Naive thymus-derived CD4-positive, alpha-beta T cell (primary cell): ENCODE measurements around the gene AFAP1. TPM values are rescaled to one million over a fixed set of nuclear protein-coding genes. Genes with fewer than 3 reads are reported as not detected.

Experiments used
- ATAC-seq: fragments of 150-1000 bp; cut with Tn5 transposase; 2 replicates; pipeline ENCODE4 v1.10.0; 2021; ENCODE audit warnings: mild to moderate bottlenecking, moderate library complexity
- CTCF ChIA-PET: fragments of 350-600 bp; sonication (Branson Sonifier 250); formaldehyde crosslinking; loops from one replicate; lab custom pipeline; 2021; ENCODE audit warnings: antibody characterized with exemption; lab: Charles Lee
- POLR2A ChIA-PET: fragments of 350-600 bp; sonication (Branson Sonifier 250); formaldehyde crosslinking; loops from one replicate; lab custom pipeline; 2021; ENCODE audit warnings: antibody characterized with exemption, inconsistent platforms; lab: Charles Lee
- DNase-seq, 9 donors: peaks; one replicate each; pipeline versions ENCODE4 v3.0.0 to v3.0.0-alpha.2; 2020 to 2022; ENCODE audit warnings: mixed read lengths in 1 of 9
- H3K27ac ChIP-seq: one replicate; pipeline ENCODE4 v1.7.0; 2013; ENCODE audit warnings: mild to moderate bottlenecking, low read depth, low read length, moderate library complexity
- H3K27me3 ChIP-seq, 2 donors: one replicate each; pipeline ENCODE4 v1.7.0; 2013; ENCODE audit warnings: low read length in 2 of 2, mild to moderate bottlenecking in 2 of 2, moderate library complexity in 2 of 2; ENCODE audit not compliant: control insufficient read depth in 2 of 2, insufficient read depth in 2 of 2
- H3K36me3 ChIP-seq, 3 experiments: 1 replicate in 2 of 3; 2 replicates in 1 of 3; pipeline ENCODE4 v1.7.0; 2013; ENCODE audit warnings: low read length in 3 of 3, mild to moderate bottlenecking in 3 of 3, moderate library complexity in 1 of 3; ENCODE audit not compliant: insufficient read depth in 3 of 3, control insufficient read depth in 2 of 3
- H3K4me1 ChIP-seq, 2 donors: one replicate each; pipeline ENCODE4 v1.7.0; 2013; ENCODE audit warnings: low read length in 2 of 2, mild to moderate bottlenecking in 2 of 2, moderate library complexity in 1 of 2; ENCODE audit not compliant: control insufficient read depth in 2 of 2, insufficient read depth in 2 of 2
- H3K4me3 ChIP-seq: 2 replicates; pipeline ENCODE4 v1.7.0; 2013; ENCODE audit warnings: mild to moderate bottlenecking, low read length
- H3K9me3 ChIP-seq, 3 experiments: 1 replicate in 2 of 3; 2 replicates in 1 of 3; pipeline ENCODE4 v1.7.0; 2013; ENCODE audit warnings: low read length in 3 of 3; ENCODE audit not compliant: control insufficient read depth in 2 of 3
- H3K27ac Mint-ChIP-seq, 9 donors: one replicate each; pipeline ENCODE4 v1.8.0; 2020 to 2022; ENCODE audit warnings: mixed read lengths in 9 of 9, mild to moderate bottlenecking in 8 of 9, moderate library complexity in 5 of 9, inconsistent platforms in 2 of 9
- H3K27me3 Mint-ChIP-seq, 5 donors: one replicate each; pipeline ENCODE4 v1.8.0; 2021 to 2022; ENCODE audit warnings: mixed read lengths in 5 of 5, mild to moderate bottlenecking in 1 of 5
- H3K36me3 Mint-ChIP-seq, 5 donors: one replicate each; pipeline ENCODE4 v1.8.0; 2020 to 2022; ENCODE audit warnings: mixed read lengths in 5 of 5, mild to moderate bottlenecking in 3 of 5, inconsistent platforms in 1 of 5
- H3K4me1 Mint-ChIP-seq, 7 donors: one replicate each; pipeline ENCODE4 v1.8.0; 2020 to 2022; ENCODE audit warnings: mixed read lengths in 7 of 7, mild to moderate bottlenecking in 3 of 7, inconsistent platforms in 1 of 7
- H3K4me3 Mint-ChIP-seq, 10 donors: one replicate each; pipeline ENCODE4 v1.8.0; 2020 to 2022; ENCODE audit warnings: mild to moderate bottlenecking in 10 of 10, mixed read lengths in 10 of 10, moderate library complexity in 6 of 10, inconsistent platforms in 2 of 10
- H3K9me3 Mint-ChIP-seq, 11 donors: one replicate each; pipeline ENCODE4 v1.8.0; 2020 to 2022; ENCODE audit warnings: mixed read lengths in 11 of 11, mild to moderate bottlenecking in 4 of 11, inconsistent platforms in 1 of 11, moderate library complexity in 1 of 11
- intact Hi-C, 2 donors: fragments of 100-400 bp; cut with micrococcal nuclease; formaldehyde crosslinking; loops; one replicate each; pipeline ENCODE4 v1.15.1; 2023
- polyA plus RNA-seq, 2 donors: library from polyadenylated mRNA; unstranded; fragments of 300-500 nt; fragmentation: Illumina TruSeq; gene quantifications; one replicate each; pipeline ENCODE4 v1.2.3, GENCODE V29; 2021
- total RNA-seq, 6 experiments: library from RNA in 5 of 6; stranded (reverse) in 5 of 6; gene quantifications; 1 replicate in 5 of 6; 2 replicates in 1 of 6; pipeline ENCODE4 v1.2.3 and lab custom pipeline; 2021 to 2026

The AFAP1 gene
- total and polyA plus RNA-seq, 7 experiments from 2014 or later, result 2.2 to 27.2 (median 9.6) TPM

- H3K36me3 Mint-ChIP-seq, result peaks cover 0 to 8% (median 4%) of the 10 kb centered on the region in 5 donors
- intact Hi-C loops, result loop anchor here (1.0 to 2.0 kb wide), 5 partner anchors 21 to 72 kb away; partner anchors contain the start of gene AFAP1 (in 1 of the 2)
- H3K27ac ChIP-seq, result peak overlapping the region; percentile 44
- no peaks in the 10 kb centered on the region for H3K36me3 ChIP-seq
- H3K27ac Mint-ChIP-seq, result peak overlapping the region; percentile 56 to 98 (median 80)
- H3K9me3 ChIP-seq, result no peaks in the 10 kb centered on the region
- no peaks in the 10 kb centered on the region for H3K27me3 ChIP-seq
- peak overlapping the region; percentile 8 to 78 (median 66) for H3K4me3 Mint-ChIP-seq
- H3K9me3 Mint-ChIP-seq, result peaks cover 0 to 2% (median 0%) of the 10 kb centered on the region in 11 donors
- H3K4me1 ChIP-seq, result peaks cover 5 to 22% of the 10 kb centered on the region in 2 donors
- DNase-seq (peak in 3 of 9 donors; percentile 11 to 21 (median 15)), ATAC-seq (peak; percentile 64)
- ChIA-PET CTCF (interaction anchor here (0.6 to 2.6 kb wide), 13 partner anchors 12 to 808 kb away, joined by 3 to 22 read pairs (median 3); partner anchors contain the start of genes AFAP1 and GRPEL1), POLR2A (interaction anchor here (1.0 to 2.2 kb wide), 3 partner anchors 12 to 62 kb away, joined by 3 to 14 read pairs (median 5); partner anchors contain the start of gene AFAP1)
- H3K27me3 Mint-ChIP-seq, result no peaks in the 10 kb centered on the region
- H3K4me1 Mint-ChIP-seq, result peaks cover 19 to 82% (median 72%) of the 10 kb centered on the region in 7 donors
- peak overlapping the region; percentile 15 for H3K4me3 ChIP-seq
Measured at GRCh38 chr4:7876201-7876875, 63.3 kb downstream of the AFAP1 start.

GRCh38 chr4:7874838-7875237 is 64.8 kb downstream of the AFAP1 start:
- no peaks in the 10 kb centered on the region for H3K9me3 ChIP-seq
- ChIA-PET CTCF (interaction anchor here (0.7 to 2.0 kb wide), 4 partner anchors 11 to 93 kb away, joined by 3 to 7 read pairs (median 4); no protein-coding TSS in a partner anchor), POLR2A (no interaction called here)
- Mint-ChIP-seq H3K4me1 (peaks cover 11 to 75% (median 61%) of the 10 kb centered on the region in 7 donors), H3K27ac (no peak overlapping the region), H3K27me3 (no peaks in the 10 kb centered on the region), H3K36me3 (peaks cover 3 to 19% (median 8%) of the 10 kb centered on the region in 5 donors), H3K4me3 (no peak overlapping the region), H3K9me3 (peaks cover 0 to 4% (median 0%) of the 10 kb centered on the region in 11 donors)
- H3K4me3 ChIP-seq, result no peak overlapping the region
- intact Hi-C loops, result no loop called here
- no peak for DNase-seq
- no peak overlapping the region for H3K27ac ChIP-seq
- H3K36me3 ChIP-seq, result no peaks in the 10 kb centered on the region
- ATAC-seq, result no peak
- peaks cover 5 to 15% of the 10 kb centered on the region in 2 donors for H3K4me1 ChIP-seq
- no peaks in the 10 kb centered on the region for H3K27me3 ChIP-seq

DNA sequence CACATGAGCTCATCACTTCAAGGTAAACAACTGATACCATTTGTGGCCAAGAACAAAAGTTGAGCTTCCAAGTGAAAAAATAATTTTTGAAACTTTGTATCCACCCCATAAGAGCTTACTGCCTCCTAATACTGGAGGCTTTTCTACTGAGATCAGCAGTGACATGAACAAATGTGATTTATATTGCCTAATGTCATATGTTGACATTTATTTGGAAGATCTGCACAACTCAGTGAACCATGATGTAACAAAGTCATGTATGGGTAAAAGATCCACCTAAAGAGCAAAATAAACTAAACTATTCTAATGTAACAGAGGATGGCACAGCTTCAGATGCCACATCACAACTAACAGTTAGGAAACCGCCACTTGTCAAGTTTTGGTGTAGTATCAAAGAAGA is 65.8 kb downstream of the AFAP1 start:
- H3K4me1 Mint-ChIP-seq, result peaks cover 12 to 66% (median 56%) of the 10 kb centered on the region in 7 donors
- ATAC-seq (no peak), DNase-seq (no peak)
- H3K27me3 ChIP-seq, result no peaks in the 10 kb centered on the region
- POLR2A ChIA-PET, result interaction anchor here (0.6 kb wide), 1 partner anchor 73 kb away, joined by 3 read pairs; no protein-coding TSS in a partner anchor
- H3K4me3 Mint-ChIP-seq, result peak overlapping the region in 2 of 10 donors; percentile 2 to 44
- H3K4me3 ChIP-seq, result no peak overlapping the region
- no peaks in the 10 kb centered on the region for H3K9me3 ChIP-seq
- CTCF ChIA-PET, result interaction anchor here (0.7 to 2.0 kb wide), 2 partner anchors 70 to 94 kb away, joined by 3 to 7 read pairs; no protein-coding TSS in a partner anchor
- intact Hi-C loops, result no loop called here
- no peak overlapping the region for H3K27ac ChIP-seq
- peaks cover 0 to 9% (median 0%) of the 10 kb centered on the region in 11 donors for H3K9me3 Mint-ChIP-seq
- no peaks in the 10 kb centered on the region for H3K36me3 ChIP-seq
- H3K36me3 Mint-ChIP-seq, result peaks cover 4 to 26% (median 15%) of the 10 kb centered on the region in 5 donors
- H3K4me1 ChIP-seq, result peaks cover 5 to 15% of the 10 kb centered on the region in 2 donors
- H3K27me3 Mint-ChIP-seq, result no peaks in the 10 kb centered on the region
- peak overlapping the region in 1 of 9 donors; percentile 34 for H3K27ac Mint-ChIP-seq

GRCh38 chr4:7872264-7872771 is 67.3 kb downstream of the AFAP1 start:
- H3K27me3 ChIP-seq, result no peaks in the 10 kb centered on the region
- H3K27me3 Mint-ChIP-seq, result no peaks in the 10 kb centered on the region
- peaks cover 14 to 58% (median 45%) of the 10 kb centered on the region in 7 donors for H3K4me1 Mint-ChIP-seq
- ATAC-seq, result no peak
- no peak overlapping the region for H3K4me3 ChIP-seq
- no peaks in the 10 kb centered on the region for H3K36me3 ChIP-seq
- H3K4me1 ChIP-seq, result peaks cover 10 to 14% of the 10 kb centered on the region in 2 donors
- peaks cover 4 to 32% (median 23%) of the 10 kb centered on the region in 5 donors for H3K36me3 Mint-ChIP-seq
- H3K9me3 ChIP-seq, result no peaks in the 10 kb centered on the region
- peaks cover 0 to 12% (median 0%) of the 10 kb centered on the region in 11 donors for H3K9me3 Mint-ChIP-seq
- ChIA-PET CTCF (no interaction called here), POLR2A (interaction anchor here (0.6 to 1.3 kb wide), 2 partner anchors 30 to 66 kb away, joined by 4 read pairs; no protein-coding TSS in a partner anchor)
- no peak overlapping the region for H3K4me3 Mint-ChIP-seq
- intact Hi-C loops, result no loop called here
- DNase-seq, result no peak
- no peak overlapping the region for H3K27ac ChIP-seq
- H3K27ac Mint-ChIP-seq, result no peak overlapping the region

GRCh38 chr4:7871356-7871755 is 68.3 kb downstream of the AFAP1 start:
- ATAC-seq, result no peak
- ChIA-PET POLR2A (interaction anchor here (1.0 to 1.3 kb wide), 2 partner anchors 9 to 67 kb away, joined by 3 to 4 read pairs; no protein-coding TSS in a partner anchor), CTCF (no interaction called here)
- H3K27me3 ChIP-seq, result no peaks in the 10 kb centered on the region
- Mint-ChIP-seq H3K27ac (no peak overlapping the region), H3K27me3 (no peaks in the 10 kb centered on the region), H3K4me1 (peaks cover 9 to 51% (median 36%) of the 10 kb centered on the region in 7 donors), H3K9me3 (peaks cover 0 to 12% (median 0%) of the 10 kb centered on the region in 11 donors), H3K4me3 (no peak overlapping the region), H3K36me3 (peaks cover 4 to 33% (median 24%) of the 10 kb centered on the region in 5 donors)
- H3K9me3 ChIP-seq, result no peaks in the 10 kb centered on the region
- H3K4me1 ChIP-seq, result peaks cover 5 to 10% of the 10 kb centered on the region in 2 donors
- H3K27ac ChIP-seq, result no peak overlapping the region
- no peak for DNase-seq
- H3K36me3 ChIP-seq, result no peaks in the 10 kb centered on the region
- no peak overlapping the region for H3K4me3 ChIP-seq
- intact Hi-C loops, result no loop called here

DNA sequence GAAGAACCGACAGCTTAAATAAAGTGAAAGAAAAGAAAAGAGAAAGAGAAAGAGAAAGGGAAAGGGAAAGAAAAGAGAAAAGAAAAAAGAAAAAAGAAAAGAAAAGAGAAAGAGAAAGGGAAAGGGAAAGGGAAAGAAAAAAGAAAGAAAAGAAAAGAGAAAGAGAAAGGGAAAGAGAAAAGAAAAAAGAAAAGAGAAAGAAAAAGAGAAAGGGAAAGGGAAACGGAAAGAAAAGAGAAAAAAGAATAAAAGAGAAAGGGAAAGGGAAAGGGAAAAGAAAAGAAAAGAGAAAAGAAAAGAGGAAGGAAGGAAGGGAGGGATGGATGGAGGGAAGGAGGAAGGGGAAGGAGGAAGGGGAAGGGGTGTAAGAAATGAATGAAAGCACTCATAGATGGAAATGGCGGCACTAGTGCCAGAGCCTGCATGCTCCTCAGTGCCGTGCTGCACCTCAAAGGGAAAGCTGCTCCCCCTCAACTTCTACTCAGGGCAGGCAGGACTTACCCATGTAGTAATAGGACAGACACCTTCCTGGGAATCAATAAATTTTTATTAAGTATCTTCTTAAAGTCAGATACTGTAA is 70.7 kb downstream of the AFAP1 start:
- DNase-seq (peak in 2 of 9 donors; percentile 8 to 10), ATAC-seq (no peak)
- Mint-ChIP-seq H3K4me3 (peak overlapping the region in 2 of 10 donors; percentile 4 to 54), H3K36me3 (peaks cover 8 to 35% (median 30%) of the 10 kb centered on the region in 5 donors), H3K4me1 (peaks cover 6 to 48% (median 29%) of the 10 kb centered on the region in 7 donors), H3K27me3 (peaks cover 0 to 3% (median 0%) of the 10 kb centered on the region in 5 donors), H3K27ac (peak overlapping the region in 7 of 9 donors; percentile 36 to 87 (median 80)), H3K9me3 (peaks cover 3 to 16% (median 5%) of the 10 kb centered on the region in 11 donors)
- Histone ChIP-seq H3K4me3 (no peak overlapping the region), H3K9me3 (no peaks in the 10 kb centered on the region), H3K27me3 (no peaks in the 10 kb centered on the region), H3K27ac (no peak overlapping the region), H3K36me3 (no peaks in the 10 kb centered on the region), H3K4me1 (peaks cover 0 to 10% of the 10 kb centered on the region in 2 donors)
- intact Hi-C loops, result loop anchor here (1.0 to 5.0 kb wide), 5 partner anchors 14 to 93 kb away; partner anchors contain the start of gene AFAP1 (in 1 of the 2)
- ChIA-PET CTCF (interaction anchor here (1.1 kb wide), 1 partner anchor 64 kb away, joined by 3 read pairs; no protein-coding TSS in a partner anchor), POLR2A (interaction anchor here (1.3 kb wide), 1 partner anchor 10 kb away, joined by 4 read pairs; no protein-coding TSS in a partner anchor)
